Nephron progenitor cell (in vitro differentiated cells): ENCODE data around the gene PKDCC.
"Not testable (repeated sequence)": the region's sequence is repeated elsewhere in the genome, so short reads cannot be mapped to it uniquely, and the experiment has no call there.

Experiments
- DNase-seq: peaks from one replicate; pipeline ENCODE4 v3.0.0; 2021
- H3K27ac Mint-ChIP-seq: 2 replicates; pipeline ENCODE4 v1.8.0; 2021; ENCODE audit warnings: mild to moderate bottlenecking, moderate library complexity, mixed read lengths
- H3K27me3 Mint-ChIP-seq: 2 replicates; pipeline ENCODE4 v1.8.0; 2021; ENCODE audit warnings: mild to moderate bottlenecking, low read depth, mixed read lengths; ENCODE audit not compliant: poor library complexity
- H3K36me3 Mint-ChIP-seq: 2 replicates; pipeline ENCODE4 v1.8.0; 2021; ENCODE audit warnings: low read depth, mixed read lengths
- H3K4me1 Mint-ChIP-seq: 2 replicates; pipeline ENCODE4 v1.8.0; 2021; ENCODE audit warnings: mixed read lengths
- H3K4me3 Mint-ChIP-seq: 2 replicates; pipeline ENCODE4 v1.8.0; 2021; ENCODE audit warnings: mild to moderate bottlenecking, moderate library complexity, mixed read lengths
- H3K9me3 Mint-ChIP-seq: 2 replicates; pipeline ENCODE4 v1.8.0; 2021; ENCODE audit warnings: mild to moderate bottlenecking, moderate library complexity, mixed read lengths
- TF ChIP-seq, protein P1 (sequence below): fragments of 200-600 bp; sonication (generic); IDR thresholded peaks from 2 replicates; pipeline ENCODE4 v1.5.0; 2021; ENCODE audit warnings: antibody characterized with exemption

Gene PKDCC

GRCh38 chr2:42064417-42064942 is 16.7 kb downstream of the PKDCC start:
- no peak overlapping the region for H3K4me3 Mint-ChIP-seq
- H3K27me3 Mint-ChIP-seq = peaks cover 87% of the 10 kb centered on the region
- TF ChIP-seq, protein P1, sequence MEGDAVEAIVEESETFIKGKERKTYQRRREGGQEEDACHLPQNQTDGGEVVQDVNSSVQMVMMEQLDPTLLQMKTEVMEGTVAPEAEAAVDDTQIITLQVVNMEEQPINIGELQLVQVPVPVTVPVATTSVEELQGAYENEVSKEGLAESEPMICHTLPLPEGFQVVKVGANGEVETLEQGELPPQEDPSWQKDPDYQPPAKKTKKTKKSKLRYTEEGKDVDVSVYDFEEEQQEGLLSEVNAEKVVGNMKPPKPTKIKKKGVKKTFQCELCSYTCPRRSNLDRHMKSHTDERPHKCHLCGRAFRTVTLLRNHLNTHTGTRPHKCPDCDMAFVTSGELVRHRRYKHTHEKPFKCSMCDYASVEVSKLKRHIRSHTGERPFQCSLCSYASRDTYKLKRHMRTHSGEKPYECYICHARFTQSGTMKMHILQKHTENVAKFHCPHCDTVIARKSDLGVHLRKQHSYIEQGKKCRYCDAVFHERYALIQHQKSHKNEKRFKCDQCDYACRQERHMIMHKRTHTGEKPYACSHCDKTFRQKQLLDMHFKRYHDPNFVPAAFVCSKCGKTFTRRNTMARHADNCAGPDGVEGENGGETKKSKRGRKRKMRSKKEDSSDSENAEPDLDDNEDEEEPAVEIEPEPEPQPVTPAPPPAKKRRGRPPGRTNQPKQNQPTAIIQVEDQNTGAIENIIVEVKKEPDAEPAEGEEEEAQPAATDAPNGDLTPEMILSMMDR = no peak
- no peak for DNase-seq
- peaks cover 46% of the 10 kb centered on the region for H3K4me1 Mint-ChIP-seq
- H3K9me3 Mint-ChIP-seq = peaks cover 4% of the 10 kb centered on the region
- peaks cover 3% of the 10 kb centered on the region for H3K36me3 Mint-ChIP-seq
- no peak overlapping the region for H3K27ac Mint-ChIP-seq

- not testable (repeated sequence) for DNase-seq
Observed at GRCh38 chr2:42065753-42066152, 17.9 kb downstream of the PKDCC start.

DNA sequence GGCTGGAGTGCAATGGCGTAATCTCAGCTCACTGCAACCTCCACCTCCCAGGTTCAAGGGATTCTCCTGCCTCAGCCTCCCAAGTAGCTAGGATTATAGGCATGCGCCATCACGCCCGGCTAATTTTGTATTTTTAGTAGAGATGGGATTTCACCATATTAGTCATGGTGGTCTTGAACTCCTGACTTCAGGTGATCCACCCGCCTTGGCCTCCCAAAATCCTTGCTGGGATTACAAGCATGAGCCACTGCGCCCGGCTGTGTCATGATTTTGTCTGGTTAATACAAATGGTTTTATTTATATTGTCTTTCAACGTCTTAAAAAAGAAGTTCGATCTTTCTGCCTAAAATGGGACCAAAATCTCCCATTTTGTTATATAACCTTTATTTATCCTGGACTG is 19.2 kb downstream of the PKDCC start:
- not testable (repeated sequence) for H3K36me3 Mint-ChIP-seq, H3K9me3 Mint-ChIP-seq, DNase-seq, H3K4me3 Mint-ChIP-seq, H3K27ac Mint-ChIP-seq
- Mint-ChIP-seq H3K4me1 (peaks cover 40% of the 10 kb centered on the region), H3K27me3 (peaks cover 83% of the 10 kb centered on the region)

More at GRCh38 chr2:42065753-42066152, 17.9 kb downstream of the PKDCC start:
- Mint-ChIP-seq H3K27me3 (peaks cover 89% of the 10 kb centered on the region), H3K4me1 (peaks cover 45% of the 10 kb centered on the region)
- not testable (repeated sequence) for H3K4me3 Mint-ChIP-seq, H3K27ac Mint-ChIP-seq, H3K36me3 Mint-ChIP-seq, H3K9me3 Mint-ChIP-seq

DNA sequence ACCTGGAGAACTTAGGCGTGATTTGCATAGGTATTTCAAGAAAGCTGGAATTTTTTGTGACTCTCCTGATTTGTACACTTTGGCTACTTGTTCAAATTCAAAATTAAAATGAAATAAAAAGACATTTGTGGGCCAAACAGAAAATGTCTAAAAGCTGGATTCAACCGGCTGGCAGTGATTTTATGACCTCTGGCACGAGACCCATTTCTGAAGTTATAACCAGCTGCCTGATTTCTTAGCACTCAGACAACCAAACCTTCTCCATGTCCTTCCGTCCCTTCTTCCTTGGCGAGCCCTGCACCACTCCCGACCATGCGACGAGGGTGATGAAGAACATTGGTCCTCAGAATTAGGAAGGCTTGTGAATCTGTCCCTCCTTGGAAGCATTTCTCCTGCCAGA is 19.7 kb downstream of the PKDCC start:
- H3K36me3 Mint-ChIP-seq = no peaks in the 10 kb centered on the region
- peaks cover 45% of the 10 kb centered on the region for H3K4me1 Mint-ChIP-seq
- peaks cover 83% of the 10 kb centered on the region for H3K27me3 Mint-ChIP-seq
- no peak overlapping the region for H3K4me3 Mint-ChIP-seq
- TF ChIP-seq, protein P1 = no peak
- H3K27ac Mint-ChIP-seq = no peak overlapping the region
- DNase-seq = no peak
- H3K9me3 Mint-ChIP-seq = peaks cover 4% of the 10 kb centered on the region

GRCh38 chr2:42068571-42069178 is 20.9 kb downstream of the PKDCC start:
- Mint-ChIP-seq H3K4me3 (no peak overlapping the region), H3K27me3 (peaks cover 82% of the 10 kb centered on the region), H3K4me1 (peaks cover 49% of the 10 kb centered on the region), H3K27ac (no peak overlapping the region), H3K36me3 (no peaks in the 10 kb centered on the region), H3K9me3 (peaks cover 4% of the 10 kb centered on the region)
- TF ChIP-seq, protein P1 = no peak
- no peak for DNase-seq

DNA sequence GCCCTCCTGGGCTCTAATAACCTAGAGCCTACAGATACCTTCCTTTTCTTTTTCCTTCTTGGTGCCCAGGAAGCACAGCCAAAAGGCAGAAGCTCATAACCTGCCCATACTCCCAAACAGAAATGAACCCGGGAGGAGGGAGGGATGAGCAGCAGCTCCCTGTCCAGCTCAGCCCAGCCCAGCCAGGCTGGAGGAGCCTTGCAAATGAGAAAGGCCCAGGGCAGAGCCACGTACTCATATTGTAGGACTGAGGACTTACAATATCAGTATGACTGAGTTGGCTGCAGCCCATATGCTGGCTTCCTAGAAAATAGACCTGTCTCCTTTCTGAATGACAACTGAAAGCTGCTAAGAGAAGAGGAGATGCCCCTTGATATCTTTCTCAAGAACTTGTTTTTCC is 21.7 kb downstream of the PKDCC start:
- H3K4me3 Mint-ChIP-seq = no peak overlapping the region
- TF ChIP-seq, protein P1 = no peak
- peaks cover 79% of the 10 kb centered on the region for H3K27me3 Mint-ChIP-seq
- H3K9me3 Mint-ChIP-seq = peaks cover 4% of the 10 kb centered on the region
- H3K4me1 Mint-ChIP-seq = peaks cover 46% of the 10 kb centered on the region
- DNase-seq = no peak
- H3K27ac Mint-ChIP-seq = no peak overlapping the region
- H3K36me3 Mint-ChIP-seq = no peaks in the 10 kb centered on the region

DNA sequence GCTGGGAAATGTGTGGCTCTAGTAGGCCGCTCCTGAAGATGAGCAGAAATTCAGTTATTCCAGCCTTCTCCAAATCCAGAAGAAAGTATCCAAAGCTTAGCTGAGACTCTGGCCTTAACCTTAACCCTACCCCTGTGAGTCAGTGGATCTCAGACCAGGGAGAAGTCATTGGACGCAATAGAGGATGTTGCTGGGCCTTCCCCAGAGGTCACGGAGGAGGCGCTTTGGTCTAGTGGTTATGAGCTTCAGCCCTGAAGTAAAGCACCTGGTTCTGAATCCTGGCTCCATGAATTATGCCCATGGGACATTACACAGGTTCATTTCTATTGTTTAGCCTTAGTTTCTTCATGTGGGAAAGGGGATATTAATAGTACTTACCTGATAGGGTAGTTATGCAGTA is 24.0 kb downstream of the PKDCC start:
- DNase-seq = no peak
- H3K27me3 Mint-ChIP-seq = peaks cover 86% of the 10 kb centered on the region
- H3K36me3 Mint-ChIP-seq = no peaks in the 10 kb centered on the region
- TF ChIP-seq, protein P1 = no peak
- peaks cover 46% of the 10 kb centered on the region for H3K4me1 Mint-ChIP-seq
- H3K9me3 Mint-ChIP-seq = no peaks in the 10 kb centered on the region
- H3K27ac Mint-ChIP-seq = no peak overlapping the region
- no peak overlapping the region for H3K4me3 Mint-ChIP-seq
